HG03442 (cell line): ENCODE results near the gene METTL8.

Experiments
- ATAC-seq: cut with Tn5 transposase; IDR thresholded peaks from one replicate; pipeline ENCODE4 v1.9.1; 2021; ENCODE audit warnings: mild to moderate bottlenecking, moderate library complexity; ENCODE audit not compliant: unreplicated experiment

The METTL8 gene, protein sequence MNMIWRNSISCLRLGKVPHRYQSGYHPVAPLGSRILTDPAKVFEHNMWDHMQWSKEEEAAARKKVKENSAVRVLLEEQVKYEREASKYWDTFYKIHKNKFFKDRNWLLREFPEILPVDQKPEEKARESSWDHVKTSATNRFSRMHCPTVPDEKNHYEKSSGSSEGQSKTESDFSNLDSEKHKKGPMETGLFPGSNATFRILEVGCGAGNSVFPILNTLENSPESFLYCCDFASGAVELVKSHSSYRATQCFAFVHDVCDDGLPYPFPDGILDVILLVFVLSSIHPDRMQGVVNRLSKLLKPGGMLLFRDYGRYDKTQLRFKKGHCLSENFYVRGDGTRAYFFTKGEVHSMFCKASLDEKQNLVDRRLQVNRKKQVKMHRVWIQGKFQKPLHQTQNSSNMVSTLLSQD

DNA sequence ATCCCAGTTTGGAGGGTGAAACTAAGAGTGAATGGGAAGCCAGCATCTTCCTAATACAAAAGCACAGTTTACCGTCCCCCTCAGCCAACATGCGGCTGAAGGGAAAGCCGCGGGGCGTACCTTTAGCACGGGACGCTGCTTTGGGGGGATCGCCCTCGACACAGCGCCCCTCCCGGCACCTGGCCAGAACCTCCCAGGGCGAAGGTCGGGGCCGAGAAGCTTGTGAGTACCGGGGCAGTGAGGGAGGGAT, at the start of gene METTL8:
Gene METTL8, minus strand, starts transcription at position 228 of the 250 bp plus-strand sequence. CDS start 41,805 bp downstream, outside the sequence.
- no peak for ATAC-seq

DNA sequence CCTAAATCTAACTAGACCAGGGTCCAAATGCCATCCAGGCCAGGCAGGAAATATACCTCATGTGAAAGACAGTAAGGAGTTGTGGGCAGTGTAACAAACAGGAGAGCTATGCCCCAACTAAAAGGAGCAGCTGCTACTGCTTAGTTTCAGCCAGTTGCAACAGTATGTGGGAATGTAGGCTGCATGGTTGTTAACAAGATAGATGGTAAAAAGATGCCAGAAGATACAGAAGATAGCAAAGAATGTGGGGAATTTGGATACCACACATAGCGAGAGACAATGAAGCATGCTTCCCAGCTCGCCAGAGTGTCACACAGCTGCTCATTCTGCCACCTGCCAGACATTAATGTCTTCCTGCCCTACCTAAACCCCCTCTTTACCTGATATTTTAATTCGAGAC, 49.1 kb upstream of the METTL8 start:
- no peak for ATAC-seq

DNA sequence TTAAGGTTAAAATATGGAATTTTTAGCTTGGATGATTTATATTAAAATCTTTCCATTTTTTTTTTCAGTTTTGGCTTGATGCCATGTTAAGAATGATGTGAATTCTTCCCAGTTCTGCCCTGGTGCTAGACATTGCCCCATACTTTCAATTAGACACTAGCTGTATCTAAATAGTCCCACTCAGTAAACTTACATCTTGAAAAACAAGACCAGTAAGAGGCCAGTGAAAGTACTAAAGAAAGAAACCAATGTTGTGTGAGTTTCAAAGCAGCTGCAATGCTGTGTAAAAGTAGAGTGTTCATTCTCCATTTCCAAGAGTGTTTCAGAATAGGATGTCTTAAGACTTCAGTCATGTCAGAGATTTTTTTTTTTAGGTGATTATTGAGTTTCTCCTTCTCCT, 48.5 kb upstream of the METTL8 start:
- no peak for ATAC-seq

DNA sequence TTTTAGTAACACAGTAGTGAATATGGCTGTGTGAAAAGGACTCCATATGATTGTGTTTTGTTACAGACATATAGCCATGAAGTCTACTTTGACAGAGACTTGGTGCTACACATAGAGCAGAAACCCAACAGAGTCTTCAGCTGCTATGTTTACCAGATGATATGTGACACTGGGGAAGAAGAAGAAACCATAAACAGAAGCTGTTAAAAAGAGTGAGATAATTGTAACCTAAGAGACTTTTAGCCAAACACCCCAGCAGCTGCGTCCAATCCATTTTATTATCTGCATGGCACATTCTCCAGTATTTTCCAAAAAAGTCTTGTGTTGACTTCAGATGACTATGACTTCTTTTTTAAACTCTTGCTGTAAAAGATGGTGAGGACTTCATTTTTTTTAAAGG, 47.1 kb upstream of the METTL8 start:
- ATAC-seq, result no peak

DNA sequence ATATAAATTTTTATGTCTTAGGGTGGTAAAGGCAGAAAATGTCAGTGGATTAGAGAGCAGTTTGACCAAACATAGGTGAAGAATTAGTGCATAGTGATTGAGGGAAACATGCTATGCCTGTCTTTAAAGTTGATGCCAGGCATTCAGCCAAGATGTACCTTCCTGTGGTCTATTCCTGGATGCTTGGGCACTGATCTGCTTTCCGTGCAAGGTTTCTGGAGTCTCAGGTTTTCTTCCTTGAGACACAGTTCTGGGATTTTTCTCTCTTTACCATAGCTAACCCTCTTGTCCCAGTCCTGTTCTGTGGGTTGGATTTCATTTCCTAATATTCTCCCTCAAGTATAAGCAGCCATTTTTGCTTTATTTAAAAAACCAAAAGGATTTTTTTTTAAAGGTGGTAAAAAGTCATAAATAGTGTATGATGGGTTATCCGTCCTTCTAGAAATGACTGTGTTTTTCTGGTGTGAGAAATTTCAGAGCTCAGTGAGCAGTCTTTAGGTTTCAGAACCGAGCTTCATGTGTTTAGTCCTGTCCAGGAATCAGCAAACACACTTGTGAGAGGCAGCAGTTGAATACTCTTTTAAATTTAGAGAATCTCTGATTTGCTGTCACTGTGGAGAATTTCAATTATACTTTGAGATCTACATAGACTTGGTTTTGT, 45.5 kb upstream of the METTL8 start:
- ATAC-seq, result peak; percentile 76

DNA sequence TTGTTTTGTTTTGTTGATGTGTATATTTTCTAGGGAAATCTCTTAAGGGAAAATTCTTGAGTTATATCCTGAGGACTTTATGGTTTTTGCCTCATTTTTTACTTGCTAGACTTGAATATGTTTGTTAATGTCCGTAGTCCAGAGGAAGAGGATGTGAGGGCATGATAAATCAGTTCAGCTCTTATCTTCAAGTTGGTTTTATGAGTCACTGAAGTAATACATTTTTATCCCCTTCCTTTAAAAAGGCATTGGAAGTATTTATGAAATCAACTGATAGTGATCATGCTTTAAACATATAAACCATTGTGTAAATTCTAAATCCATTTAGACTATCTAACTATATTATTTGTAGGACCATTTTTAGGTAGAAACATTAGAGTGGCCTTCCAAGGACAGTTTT, 44.6 kb upstream of the METTL8 start:
- no peak for ATAC-seq

DNA sequence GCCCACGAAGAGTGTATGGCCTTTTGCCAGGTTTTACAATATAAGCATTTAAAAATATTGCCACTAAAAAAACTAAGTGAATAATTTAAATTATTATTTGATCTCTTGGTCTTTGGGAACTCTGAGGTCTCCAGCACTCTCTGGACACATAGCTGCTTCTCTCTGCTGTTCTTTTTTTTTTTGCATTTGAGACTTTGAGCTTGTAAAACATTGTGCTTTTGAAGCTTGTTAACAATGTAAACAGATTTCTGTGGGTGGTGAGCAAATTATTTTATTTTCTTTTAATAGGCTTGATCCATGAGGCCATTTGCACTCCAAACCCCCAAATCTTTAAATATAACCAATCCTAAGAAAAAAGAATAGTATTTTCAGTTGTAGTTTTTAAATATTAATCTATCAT, 42.2 kb upstream of the METTL8 start:
- ATAC-seq, result no peak

DNA sequence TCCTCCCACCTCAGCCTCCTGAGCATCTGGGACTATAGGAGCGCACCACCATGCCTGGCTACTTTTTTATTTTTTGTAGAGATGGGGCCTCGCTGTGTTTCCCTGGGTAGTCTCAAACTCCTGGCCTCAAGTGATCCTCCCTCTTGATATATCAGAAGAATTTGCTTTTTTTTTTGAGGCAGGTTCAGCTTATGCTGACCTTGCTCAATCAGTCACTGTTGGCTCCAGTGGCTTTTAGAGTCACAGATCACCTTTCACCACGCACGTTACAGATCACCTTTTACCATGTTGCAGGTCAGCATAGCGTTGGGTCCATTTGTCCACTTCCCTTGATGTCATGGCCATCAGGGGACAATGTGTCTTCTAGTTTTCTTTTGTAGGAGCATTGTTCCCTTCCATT, 36.3 kb upstream of the METTL8 start:
- ATAC-seq, result no peak

DNA sequence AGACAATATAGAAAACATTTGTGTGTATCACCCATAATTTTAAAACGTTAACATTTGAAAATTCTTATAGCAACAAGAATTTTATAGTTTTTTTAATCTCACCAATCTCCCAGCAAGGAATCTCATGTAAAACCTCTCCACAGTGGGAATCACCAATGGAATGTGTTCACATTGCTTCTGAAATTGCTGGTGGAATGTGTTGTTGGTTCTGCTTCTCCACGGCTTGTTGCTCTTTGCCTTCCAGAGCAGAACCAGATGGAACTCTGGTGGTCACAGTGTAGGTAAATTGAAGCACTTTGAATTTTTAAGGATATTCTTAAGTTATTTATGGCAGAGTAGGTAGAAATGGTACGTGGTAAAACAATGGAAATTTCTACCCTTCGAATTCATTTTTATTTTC, 35.4 kb upstream of the METTL8 start:
- ATAC-seq, result no peak

DNA sequence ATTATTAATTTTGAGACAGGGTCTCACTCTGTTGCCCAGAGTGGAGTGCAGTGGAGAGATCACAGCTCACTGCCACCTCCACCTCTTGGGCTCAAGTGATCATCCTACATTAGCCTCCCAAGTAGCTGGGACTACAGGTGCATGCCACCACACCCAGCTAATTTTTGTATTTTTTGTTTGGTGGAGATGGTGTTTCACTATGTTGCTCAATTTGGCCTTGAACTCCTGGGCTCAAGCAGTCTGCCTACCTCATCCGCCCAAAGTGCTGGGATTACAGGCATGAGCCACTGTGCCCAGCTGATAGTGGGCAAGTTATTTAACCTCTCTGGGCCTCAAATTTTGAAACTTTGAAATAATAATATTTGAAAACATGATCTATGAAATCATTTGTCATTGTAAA, 26.7 kb upstream of the METTL8 start:
- no peak for ATAC-seq

DNA sequence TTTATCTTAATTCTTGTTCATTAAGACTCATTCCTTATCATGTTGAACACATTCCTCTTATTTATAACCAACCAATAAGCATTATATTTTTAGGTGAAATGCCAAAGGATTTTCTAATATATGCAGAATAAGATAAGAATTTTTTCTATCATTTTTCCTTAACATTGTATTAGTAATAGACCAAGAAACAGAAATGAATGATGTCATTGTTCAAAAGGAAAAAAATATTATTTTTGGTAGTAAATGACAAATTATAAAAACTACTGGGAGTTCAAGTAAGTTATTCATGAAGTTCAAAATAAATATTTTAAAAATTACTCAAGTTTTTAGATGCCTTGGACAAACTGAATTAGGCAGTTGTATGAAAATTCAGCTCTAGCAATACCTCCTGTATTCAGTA, 25.7 kb upstream of the METTL8 start:
- no peak for ATAC-seq

DNA sequence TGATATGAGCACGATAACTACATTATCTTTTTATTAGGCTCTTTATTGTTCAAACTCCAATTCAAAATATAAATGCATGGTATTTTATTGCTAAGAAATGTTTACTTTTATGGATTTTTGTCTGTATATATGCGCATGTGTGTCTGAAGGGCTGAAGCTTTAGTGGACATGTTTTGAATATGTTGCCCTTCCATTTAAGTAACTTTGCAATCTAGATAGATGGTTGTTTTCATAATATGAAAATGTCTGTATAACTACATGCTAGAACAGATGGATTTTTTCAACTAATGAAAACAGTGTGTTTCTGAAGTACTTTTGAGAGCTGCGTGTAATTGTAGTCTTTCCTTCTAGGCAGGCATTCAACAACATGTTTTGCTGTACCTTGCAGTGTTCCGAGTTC, 19.0 kb upstream of the METTL8 start:
- no peak for ATAC-seq

DNA sequence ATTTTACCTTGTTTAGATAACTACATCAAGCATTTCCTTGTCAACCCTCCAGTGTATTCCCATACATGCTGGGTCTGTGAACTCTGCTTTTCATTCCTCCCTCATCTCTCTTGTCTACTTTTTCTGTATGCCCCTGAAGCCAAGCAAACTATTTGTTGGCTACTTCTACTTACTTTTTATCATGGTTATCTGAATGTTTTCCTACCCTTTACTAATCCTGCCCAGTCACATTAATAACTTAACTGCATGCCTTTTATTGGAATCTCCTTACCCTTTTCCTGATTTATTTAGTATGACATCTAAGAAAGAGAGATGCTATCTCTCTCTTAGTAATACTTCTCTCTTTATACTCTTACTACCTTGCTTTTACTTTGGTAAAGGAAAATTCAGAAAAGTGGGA, 17.3 kb upstream of the METTL8 start:
- ATAC-seq, result no peak

DNA sequence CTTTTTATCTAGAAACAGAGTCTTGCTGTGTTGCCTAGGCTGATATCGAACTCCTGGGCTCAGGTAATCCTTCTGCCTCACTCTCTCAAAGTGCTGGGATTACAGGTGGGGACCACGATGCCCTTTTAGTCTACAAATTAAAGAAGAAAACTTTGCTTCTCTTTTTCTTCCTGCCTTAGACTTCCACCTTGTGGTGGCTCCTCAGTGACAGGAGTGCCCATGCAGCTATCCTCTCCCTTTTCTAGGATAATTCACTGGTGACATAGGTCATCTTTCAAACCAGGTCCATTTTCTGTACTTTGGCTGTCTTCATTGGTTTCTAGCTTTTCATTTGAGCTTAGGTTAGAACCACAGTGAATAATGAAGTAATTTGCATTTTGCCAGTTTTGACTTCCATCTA, 13.9 kb upstream of the METTL8 start:
- no peak for ATAC-seq

DNA sequence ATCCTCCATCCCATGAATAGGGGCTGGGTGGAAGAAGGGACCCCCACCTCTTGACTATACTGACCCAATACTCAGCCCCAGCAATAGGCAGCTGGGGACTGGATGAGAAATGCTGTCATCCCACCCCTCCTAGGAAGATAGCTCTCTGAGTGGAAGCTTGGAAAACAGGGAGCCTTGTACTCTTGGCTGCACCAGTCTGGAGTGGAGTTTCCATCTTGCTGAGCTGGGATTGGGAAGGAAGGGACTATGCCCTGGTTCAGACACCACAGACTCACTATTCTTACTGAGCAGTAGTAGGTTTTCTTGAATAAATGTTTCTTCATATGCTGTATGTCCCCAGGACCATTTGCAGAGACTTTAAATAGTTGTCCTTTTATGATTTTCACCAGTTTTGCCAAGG, 7.7 kb upstream of the METTL8 start:
- ATAC-seq, result no peak

DNA sequence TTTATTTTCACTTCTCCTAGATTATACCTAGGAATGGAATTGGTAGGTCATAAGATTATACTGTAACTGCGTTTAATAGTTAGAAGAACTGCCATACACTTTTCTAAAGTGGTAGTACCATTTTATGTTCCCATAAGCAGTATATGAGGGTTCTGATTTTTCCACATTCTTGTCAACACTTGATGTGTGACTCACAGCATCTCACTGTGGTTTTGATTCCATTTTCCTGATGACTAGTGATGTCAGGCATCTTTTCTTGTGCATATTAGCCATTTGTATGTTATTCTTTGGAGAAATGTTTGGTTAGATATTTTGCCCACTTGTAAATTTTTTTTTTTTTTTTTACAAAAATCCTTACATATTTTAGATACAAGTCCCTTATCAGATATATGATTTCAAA, 2.5 kb upstream of the METTL8 start:
- ATAC-seq, result no peak

DNA sequence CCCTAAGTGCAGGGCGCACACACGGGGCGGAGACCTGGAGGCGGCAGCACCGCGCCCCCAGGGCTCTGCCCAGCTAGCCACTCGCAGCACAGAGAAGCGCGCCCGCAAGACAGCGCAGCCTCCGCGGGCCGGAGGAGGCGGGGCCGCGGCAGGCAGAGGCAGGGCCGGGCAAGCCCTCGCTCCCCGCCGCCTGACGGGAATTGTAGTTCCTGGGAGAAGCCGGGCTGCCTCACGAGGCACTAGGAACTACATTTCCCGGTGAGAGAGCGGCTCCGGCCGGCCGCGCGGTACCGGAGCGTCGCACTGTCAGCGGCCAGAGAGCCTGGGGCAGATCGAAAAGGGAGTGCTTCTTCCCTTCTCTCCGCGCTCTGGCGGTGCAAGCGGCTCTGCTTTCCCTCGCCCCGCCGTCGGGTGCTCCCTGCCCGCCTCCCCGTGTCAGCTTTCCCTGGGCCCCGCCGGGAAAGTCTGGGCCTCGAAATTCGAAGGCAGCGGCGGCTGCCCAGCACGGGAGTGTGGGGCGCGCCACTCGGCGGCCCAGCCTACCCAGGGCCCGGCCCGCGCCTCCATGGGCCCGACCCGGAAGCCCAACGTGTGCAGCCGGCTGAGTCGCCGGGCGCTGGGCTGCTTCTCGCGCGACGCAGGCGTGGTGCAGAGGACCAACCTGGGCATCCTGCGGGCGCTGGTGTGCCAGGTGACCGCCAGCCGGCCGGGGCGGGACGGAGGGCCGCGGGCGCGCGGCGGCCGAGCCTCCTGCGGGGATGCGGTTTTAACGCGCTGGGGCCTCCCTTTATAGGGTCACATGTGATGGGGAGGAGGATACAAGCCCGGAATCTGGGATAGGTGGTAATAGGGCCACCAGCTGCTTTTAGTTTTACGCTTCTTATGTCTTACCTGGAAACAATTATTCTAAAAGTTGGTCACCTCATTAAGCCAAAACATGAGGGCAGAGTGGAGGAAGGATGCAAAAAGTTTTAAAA, 511 bp upstream of the METTL8 start, which contains the start of gene DCAF17:
Gene DCAF17, plus strand, starts transcription at position 214 of the 977 bp plus-strand sequence. Its CDS starts 352 bp downstream, at position 566.
- peak; percentile 87 for ATAC-seq

DNA sequence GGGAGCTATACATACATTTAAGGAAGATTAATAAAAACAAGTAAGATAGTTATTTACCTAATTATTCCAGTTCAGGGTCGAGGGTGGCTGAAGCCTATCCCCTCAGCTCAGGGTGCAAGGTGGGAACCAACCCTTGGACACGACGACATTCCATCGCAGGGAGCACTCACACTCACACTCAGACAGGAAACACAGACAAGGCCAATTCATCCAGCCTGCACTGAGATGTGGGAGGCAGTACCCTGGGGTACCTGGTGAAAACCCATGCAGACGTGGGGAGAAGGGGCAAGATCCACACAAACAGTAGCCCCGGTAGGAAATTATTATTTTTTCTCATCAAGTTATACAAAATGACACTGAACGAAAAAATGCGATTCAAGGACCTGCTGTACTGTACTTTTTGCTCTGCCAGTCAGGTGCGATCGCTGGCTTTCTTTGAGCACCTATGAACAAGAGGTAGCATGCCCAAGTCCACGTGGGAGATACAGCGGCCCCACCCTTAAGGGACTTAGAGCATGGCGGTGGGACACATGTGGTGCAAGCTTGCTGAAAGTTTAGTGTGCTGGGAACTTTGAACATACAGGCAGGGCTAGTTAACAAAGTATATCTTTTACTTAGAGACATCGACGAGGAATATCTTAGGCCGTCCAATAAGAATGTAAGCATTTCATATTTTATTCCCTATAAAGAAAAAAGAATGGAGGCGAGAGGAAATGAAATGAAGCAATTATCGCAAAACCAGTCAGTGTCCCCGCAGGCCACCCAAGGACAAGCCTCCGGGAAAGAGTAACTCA, 624 bp downstream of the METTL8 start:
- ATAC-seq, result no peak

DNA sequence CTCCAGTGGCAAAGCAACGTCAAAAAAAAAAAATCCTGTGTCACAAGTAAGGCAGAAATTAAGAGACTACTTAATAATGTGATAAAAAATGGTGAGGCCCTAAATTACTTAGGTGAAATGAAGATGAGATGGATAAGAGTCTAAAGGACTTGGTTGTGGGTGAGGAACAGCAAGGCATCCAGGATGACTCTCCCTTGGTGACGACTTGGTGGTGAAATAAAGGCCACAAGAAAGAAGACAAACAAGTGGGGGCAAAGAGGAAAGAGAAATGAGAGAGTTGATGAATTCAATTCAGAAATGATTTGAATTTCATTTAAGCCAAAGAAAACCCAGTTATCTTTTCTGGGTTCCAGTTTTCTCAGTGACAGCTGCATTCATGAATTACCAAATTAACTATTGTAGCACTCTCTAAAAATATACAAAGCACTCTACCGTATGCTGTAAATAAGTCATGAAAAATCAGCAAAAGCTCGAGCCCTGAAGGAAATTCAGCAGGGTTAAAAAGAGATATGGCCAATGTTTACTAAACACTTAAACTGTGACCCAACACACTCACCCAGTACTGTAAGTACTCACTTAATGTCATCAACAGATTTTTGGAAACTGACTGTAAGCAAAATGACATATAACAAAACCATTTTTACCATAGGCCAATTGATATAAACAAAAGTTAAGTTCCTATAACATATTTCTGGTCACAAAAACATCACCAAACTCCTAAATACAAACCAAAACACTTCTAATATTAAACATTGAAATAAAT, 1.4 kb downstream of the METTL8 start:
- ATAC-seq, result no peak

DNA sequence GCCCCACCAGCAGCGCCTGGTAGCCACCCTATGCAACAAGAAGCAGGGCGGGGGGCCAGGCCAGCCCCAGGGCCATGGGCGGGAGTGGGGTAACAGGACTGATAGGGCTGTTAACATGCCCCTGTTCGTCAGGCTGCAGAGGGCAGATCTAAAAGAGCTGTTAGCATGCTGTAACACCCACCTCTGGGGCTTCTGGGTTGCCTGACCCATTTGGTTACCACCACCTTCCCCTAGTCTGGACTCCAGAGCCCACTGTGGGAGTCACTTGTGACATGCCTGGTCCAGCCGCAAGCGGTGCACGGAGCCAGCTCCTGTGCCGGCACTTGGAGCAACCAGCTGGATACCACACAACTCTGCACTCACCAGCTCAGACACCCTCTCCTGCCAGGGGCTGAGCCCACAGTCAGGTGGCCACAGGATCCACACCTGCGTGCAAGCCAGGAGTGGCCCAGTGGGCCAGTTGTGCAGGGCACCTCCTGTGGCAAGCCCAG, 2.1 kb downstream of the METTL8 start:
- no peak for ATAC-seq
